ENCODE results near the gene MYO9B. TPM values are rescaled to one million over a fixed set of nuclear protein-coding genes. Genes with fewer than 3 reads are reported as not detected.
"Not testable (repeated sequence)": the region's sequence is repeated elsewhere in the genome, so short reads cannot be mapped to it uniquely, and the experiment has no call there.

Gene MYO9B
- total RNA-seq, 1 experiment from 2014 or later, result 32.9 TPM

DNA sequence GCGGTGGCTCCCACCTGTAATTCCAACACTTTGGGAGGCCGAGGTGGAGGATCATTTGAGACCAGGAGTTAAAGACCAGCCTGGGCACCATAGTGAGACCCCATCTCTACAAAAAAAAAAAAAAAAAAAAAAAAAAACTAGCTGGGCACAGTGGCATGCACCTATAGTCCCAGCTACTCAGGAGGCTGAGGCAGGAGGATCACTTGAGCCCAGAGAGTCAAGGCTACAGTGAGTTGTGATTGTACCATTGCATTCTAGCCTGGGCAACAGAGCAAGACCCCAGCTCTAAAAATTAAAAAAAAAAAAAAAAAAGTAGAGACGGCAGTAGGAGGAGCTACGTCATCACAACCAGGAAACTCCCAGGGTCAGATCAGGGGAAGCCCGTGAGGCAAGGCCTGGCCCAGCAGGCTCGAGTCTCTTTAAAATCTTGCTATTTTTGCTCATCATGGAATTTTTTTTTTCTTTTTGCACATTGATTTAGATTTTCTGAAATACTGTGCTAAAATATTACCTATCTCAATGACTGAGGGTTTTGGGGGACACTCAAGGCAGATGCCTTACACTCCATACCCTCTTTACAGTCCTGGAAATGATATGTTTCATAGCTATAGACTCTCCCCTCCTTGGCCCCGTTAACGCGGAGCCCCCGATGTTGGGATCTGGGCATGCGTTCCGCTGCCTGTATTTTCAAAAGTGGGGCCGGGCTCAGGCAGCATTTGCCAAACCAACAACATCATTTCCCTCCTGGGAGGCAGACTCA, 95.1 kb downstream of the MYO9B start:
- DNase-seq, result no peak
- Histone ChIP-seq H3K36me3 (replicated peaks; ENCODE audit: control insufficient read depth, insufficient read depth, low read length) (peaks cover 16% of the 10 kb centered on the region), H3K27me3 (ENCODE audit: control insufficient read depth, insufficient read depth, low read length) (no peaks in the 10 kb centered on the region), H3K4me3 (ENCODE audit: insufficient read depth, low read depth, low read length) (no peak overlapping the region)

GRCh38 chr19:17171874-17172273, 96.3 kb downstream of the MYO9B start:
- H3K36me3 ChIP-seq (replicated peaks; ENCODE audit: control insufficient read depth, insufficient read depth, low read length), result peaks cover 17% of the 10 kb centered on the region

GRCh38 chr19:17172624-17173345, 97.2 kb downstream of the MYO9B start:
- DNase-seq, result no peak
- Histone ChIP-seq H3K36me3 (replicated peaks; ENCODE audit: control insufficient read depth, insufficient read depth, low read length) (peaks cover 17% of the 10 kb centered on the region), H3K27me3 (ENCODE audit: control insufficient read depth, insufficient read depth, low read length) (no peaks in the 10 kb centered on the region), H3K4me3 (ENCODE audit: insufficient read depth, low read depth, low read length) (no peak overlapping the region)

More at GRCh38 chr19:17171874-17172273, 96.3 kb downstream of the MYO9B start:
- no peak for DNase-seq
- Histone ChIP-seq H3K4me3 (ENCODE audit: insufficient read depth, low read depth, low read length) (no peak overlapping the region), H3K27me3 (ENCODE audit: control insufficient read depth, insufficient read depth, low read length) (no peaks in the 10 kb centered on the region)

DNA sequence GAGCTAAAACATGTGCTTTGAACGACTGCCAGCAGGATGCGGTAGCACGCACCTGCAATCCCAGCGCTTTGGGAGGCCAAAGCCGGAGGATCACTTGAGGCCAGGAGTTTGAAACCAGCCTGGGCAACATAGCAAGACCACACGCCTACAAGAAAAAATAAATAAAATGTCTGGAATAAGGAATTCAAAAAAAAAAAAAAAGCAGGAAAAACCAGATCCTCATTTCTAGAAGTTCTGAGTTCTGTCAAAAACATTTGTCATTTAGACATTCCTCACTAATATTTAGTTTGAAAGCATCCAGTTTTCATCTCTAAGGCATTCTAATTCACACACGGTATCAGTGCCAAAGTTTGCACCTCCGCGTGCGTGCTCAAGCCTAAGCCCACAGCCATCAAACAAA, 102.7 kb downstream of the MYO9B start:
- Histone ChIP-seq H3K27me3 (ENCODE audit: control insufficient read depth, insufficient read depth, low read length) (no peaks in the 10 kb centered on the region), H3K36me3 (replicated peaks; ENCODE audit: control insufficient read depth, insufficient read depth, low read length) (peaks cover 5% of the 10 kb centered on the region), H3K4me3 (ENCODE audit: insufficient read depth, low read depth, low read length) (no peak overlapping the region)
- DNase-seq, result no peak

GRCh38 chr19:17180997-17181702, 105.6 kb downstream of the MYO9B start:
- peak; percentile 82 for DNase-seq
- H3K36me3 ChIP-seq (replicated peaks; ENCODE audit: control insufficient read depth, insufficient read depth, low read length), result peaks cover 4% of the 10 kb centered on the region
- H3K27me3 ChIP-seq (ENCODE audit: control insufficient read depth, insufficient read depth, low read length), result no peaks in the 10 kb centered on the region
- no peak overlapping the region for H3K4me3 ChIP-seq (ENCODE audit: insufficient read depth, low read depth, low read length)

GRCh38 chr19:17183271-17183761, 107.7 kb downstream of the MYO9B start:
- no peak for DNase-seq
- Histone ChIP-seq H3K36me3 (replicated peaks; ENCODE audit: control insufficient read depth, insufficient read depth, low read length) (peaks cover 9% of the 10 kb centered on the region), H3K4me3 (ENCODE audit: insufficient read depth, low read depth, low read length) (no peak overlapping the region), H3K27me3 (ENCODE audit: control insufficient read depth, insufficient read depth, low read length) (no peaks in the 10 kb centered on the region)

DNA sequence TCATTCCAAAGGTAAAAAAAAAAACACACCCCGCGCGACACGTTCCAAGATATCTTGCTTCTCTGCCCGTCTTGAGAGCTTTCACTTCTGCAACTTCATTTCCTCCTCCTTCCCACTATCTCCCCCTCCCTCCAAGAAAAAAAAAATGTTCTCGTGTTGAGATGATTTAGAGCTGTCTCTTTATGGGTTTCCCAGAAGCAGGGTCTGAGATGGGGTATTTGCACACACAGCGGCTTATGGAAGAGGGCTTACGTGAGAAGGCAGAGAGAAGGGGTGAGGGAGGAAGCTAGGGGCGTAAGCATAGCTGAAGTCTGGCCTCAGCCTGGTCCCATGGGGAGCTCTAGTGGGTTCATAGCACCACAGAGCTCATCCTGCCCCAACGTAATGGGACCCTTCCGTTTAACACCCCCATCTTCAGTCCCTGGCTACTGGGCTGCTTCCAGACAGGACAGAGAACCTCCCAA, 108.3 kb downstream of the MYO9B start:
- Histone ChIP-seq H3K36me3 (replicated peaks; ENCODE audit: control insufficient read depth, insufficient read depth, low read length) (peaks cover 9% of the 10 kb centered on the region), H3K27me3 (ENCODE audit: control insufficient read depth, insufficient read depth, low read length) (no peaks in the 10 kb centered on the region), H3K4me3 (ENCODE audit: insufficient read depth, low read depth, low read length) (no peak overlapping the region)
- DNase-seq, result no peak

DNA sequence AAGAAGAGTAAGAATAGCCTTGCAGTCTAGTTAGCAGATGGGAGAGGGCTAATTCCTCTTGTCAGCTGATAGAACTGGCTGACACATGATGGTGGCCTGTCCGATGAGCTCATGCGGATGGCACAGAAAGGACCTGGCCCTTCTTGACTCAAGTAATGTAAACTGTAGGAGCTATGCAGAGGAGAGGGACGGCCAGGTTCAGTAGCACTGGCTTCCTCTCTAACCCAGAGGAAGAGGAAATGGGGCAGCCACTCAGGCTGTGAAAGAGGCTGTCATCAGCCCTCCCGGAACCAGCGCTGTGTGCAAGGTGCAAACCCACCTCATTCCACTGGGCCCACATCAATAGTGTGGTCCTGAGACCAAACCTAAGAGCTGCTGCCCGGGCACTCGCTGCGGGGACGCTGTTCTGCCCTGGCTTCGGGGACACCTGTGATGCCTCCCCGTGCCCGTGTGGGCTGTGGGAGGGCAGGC, 108.8 kb downstream of the MYO9B start:
- Histone ChIP-seq H3K4me3 (ENCODE audit: insufficient read depth, low read depth, low read length) (no peak overlapping the region), H3K36me3 (replicated peaks; ENCODE audit: control insufficient read depth, insufficient read depth, low read length) (peaks cover 12% of the 10 kb centered on the region), H3K27me3 (ENCODE audit: control insufficient read depth, insufficient read depth, low read length) (no peaks in the 10 kb centered on the region)
- no peak for DNase-seq

DNA sequence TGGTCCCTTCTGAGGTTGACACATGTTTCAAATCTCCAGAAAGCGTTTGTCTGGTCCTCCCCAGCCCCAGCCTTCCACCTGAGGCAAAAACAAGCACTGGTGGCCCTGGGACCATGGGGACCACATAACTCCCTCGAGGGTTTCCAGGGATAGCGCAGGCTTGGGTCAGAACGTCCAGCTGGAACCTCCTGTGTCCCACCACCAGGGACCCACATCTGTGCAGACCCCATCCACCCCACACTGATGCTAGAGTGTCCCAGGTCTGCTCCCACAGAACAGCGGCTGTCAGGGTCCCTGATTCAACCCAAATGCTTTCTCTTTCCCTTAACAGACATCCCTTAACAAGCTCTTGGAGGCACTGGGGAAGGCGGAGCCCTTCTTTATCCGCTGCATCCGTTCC, 110.0 kb downstream of the MYO9B start:
- Histone ChIP-seq H3K36me3 (replicated peaks; ENCODE audit: control insufficient read depth, insufficient read depth, low read length) (peaks cover 12% of the 10 kb centered on the region), H3K27me3 (ENCODE audit: control insufficient read depth, insufficient read depth, low read length) (no peaks in the 10 kb centered on the region), H3K4me3 (ENCODE audit: insufficient read depth, low read depth, low read length) (no peak overlapping the region)
- no peak for DNase-seq

DNA sequence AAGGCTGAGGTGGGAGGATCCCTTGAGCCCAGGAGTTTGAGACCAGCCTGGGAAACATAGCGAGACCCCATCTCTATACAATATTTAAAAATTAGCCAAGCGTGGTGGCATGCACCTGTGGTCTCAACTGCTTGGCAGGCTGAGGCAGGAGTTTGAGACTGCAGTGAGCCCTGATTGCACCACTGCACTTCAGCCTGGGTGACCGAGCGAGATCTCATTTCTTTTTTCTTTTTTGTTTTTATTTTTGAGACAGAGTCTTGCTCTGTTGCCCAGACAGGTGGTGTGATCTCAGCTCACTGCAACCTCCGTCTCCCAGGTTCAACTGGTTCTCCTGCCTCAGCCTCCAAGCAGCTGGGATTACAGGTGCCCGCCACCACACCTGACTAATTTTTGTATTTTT, 116.2 kb downstream of the MYO9B start:
- H3K36me3 ChIP-seq (replicated peaks; ENCODE audit: control insufficient read depth, insufficient read depth, low read length), result peaks cover 21% of the 10 kb centered on the region
- not testable (repeated sequence) for H3K27me3 ChIP-seq (ENCODE audit: control insufficient read depth, insufficient read depth, low read length); H3K4me3 ChIP-seq (ENCODE audit: insufficient read depth, low read depth, low read length); DNase-seq

DNA sequence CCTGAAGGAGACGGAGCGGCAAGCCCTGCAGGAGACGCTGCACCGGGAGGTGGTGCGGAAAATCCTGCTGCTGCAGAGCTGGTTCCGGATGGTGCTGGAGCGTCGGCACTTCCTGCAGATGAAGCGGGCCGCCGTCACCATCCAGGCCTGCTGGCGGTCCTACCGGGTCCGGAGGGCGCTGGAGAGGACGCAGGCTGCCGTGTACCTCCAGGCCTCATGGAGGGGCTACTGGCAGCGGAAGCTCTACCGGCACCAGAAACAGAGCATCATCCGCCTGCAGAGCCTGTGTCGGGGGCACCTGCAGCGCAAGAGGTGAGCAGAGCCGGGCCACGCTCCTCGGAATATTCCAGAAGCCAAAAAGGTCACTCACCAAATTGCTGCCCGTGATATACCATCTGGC, 117.2 kb downstream of the MYO9B start:
- no peak for DNase-seq
- Histone ChIP-seq H3K36me3 (replicated peaks; ENCODE audit: control insufficient read depth, insufficient read depth, low read length) (peaks cover 17% of the 10 kb centered on the region), H3K27me3 (ENCODE audit: control insufficient read depth, insufficient read depth, low read length) (no peaks in the 10 kb centered on the region), H3K4me3 (ENCODE audit: insufficient read depth, low read depth, low read length) (no peak overlapping the region)

DNA sequence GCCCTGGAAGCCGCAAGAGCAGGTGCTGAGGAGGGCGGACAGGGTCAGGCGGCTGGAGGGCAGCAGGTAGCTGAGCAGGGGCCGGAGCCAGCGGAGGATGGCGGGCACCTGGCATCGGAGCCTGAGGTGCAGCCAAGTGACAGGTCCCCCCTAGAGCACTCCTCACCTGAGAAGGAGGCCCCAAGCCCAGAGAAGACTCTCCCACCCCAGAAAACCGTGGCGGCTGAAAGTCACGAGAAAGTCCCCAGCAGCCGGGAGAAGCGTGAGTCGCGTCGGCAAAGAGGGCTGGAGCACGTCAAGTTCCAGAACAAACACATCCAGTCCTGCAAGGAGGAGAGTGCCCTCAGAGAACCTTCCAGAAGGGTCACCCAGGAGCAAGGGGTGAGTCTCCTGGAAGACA, 119.0 kb downstream of the MYO9B start:
- DNase-seq, result no peak
- Histone ChIP-seq H3K36me3 (replicated peaks; ENCODE audit: control insufficient read depth, insufficient read depth, low read length) (peaks cover 15% of the 10 kb centered on the region), H3K27me3 (ENCODE audit: control insufficient read depth, insufficient read depth, low read length) (no peaks in the 10 kb centered on the region), H3K4me3 (ENCODE audit: insufficient read depth, low read depth, low read length) (no peak overlapping the region)

- Histone ChIP-seq H3K27me3 (ENCODE audit: control insufficient read depth, insufficient read depth, low read length) (no peaks in the 10 kb centered on the region), H3K36me3 (replicated peaks; ENCODE audit: control insufficient read depth, insufficient read depth, low read length) (peaks cover 15% of the 10 kb centered on the region), H3K4me3 (ENCODE audit: insufficient read depth, low read depth, low read length) (no peak overlapping the region)
- DNase-seq, result no peak
Observed at GRCh38 chr19:17195106-17195505, 119.5 kb downstream of the MYO9B start.

GRCh38 chr19:17196610-17197009, 121.0 kb downstream of the MYO9B start:
- no peak for DNase-seq
- H3K27me3 ChIP-seq (ENCODE audit: control insufficient read depth, insufficient read depth, low read length), result no peaks in the 10 kb centered on the region
- H3K4me3 ChIP-seq (ENCODE audit: insufficient read depth, low read depth, low read length), result no peak overlapping the region
- peaks cover 21% of the 10 kb centered on the region for H3K36me3 ChIP-seq (replicated peaks; ENCODE audit: control insufficient read depth, insufficient read depth, low read length)

Measured in H7 (cell line).